K562 (cell line): ENCODE data around the gene HNRNPA2B1. TPM values are rescaled to one million over a fixed set of nuclear protein-coding genes. Genes with fewer than 3 reads are reported as not detected.

ENCODE experiments used
- CUX1 ChIP-seq: fragments of 200-800 bp; sonication (Bioruptor generic); IDR thresholded peaks from 2 replicates; pipeline ENCODE4 v1.6.1; 2016; ENCODE audit warnings: missing genetic modification characterization, missing compliant biosample characterization
- HMG20A ChIP-seq: fragments of 450-650 bp; formaldehyde crosslinking; conservative IDR thresholded peaks from 2 replicates; pipeline ENCODE4 v1.4.0; 2020; ENCODE audit warnings: mild to moderate bottlenecking, mixed read lengths
- HOMEZ ChIP-seq: fragments of 250-450 bp; sonication (Bioruptor Pico); IDR thresholded peaks from 2 replicates; pipeline ENCODE4 v1.4.0; 2020; ENCODE audit warnings: mild to moderate bottlenecking, moderate library complexity
- IRF2 ChIP-seq: sonication (generic); formaldehyde crosslinking; IDR thresholded peaks from 2 replicates; pipeline ENCODE4 v1.8.1; 2022; ENCODE audit warnings: mild to moderate bottlenecking, missing genetic modification reagents
- MTA1 ChIP-seq: fragments of 450-650 bp; IDR thresholded peaks from 2 replicates; pipeline ENCODE4 v1.6.1; 2017; ENCODE audit warnings: borderline replicate concordance
- NFIX ChIP-seq: fragments of 250-450 bp; sonication (Bioruptor Pico); IDR thresholded peaks from 2 replicates; pipeline ENCODE4 v1.4.0; 2020; ENCODE audit warnings: low read depth, mild to moderate bottlenecking, moderate library complexity
- NR2C1 ChIP-seq, 2 experiments: fragments of 450-650 bp; IDR thresholded peaks; 2 replicates each; pipeline ENCODE4 v1.6.1; 2017; ENCODE audit warnings: mild to moderate bottlenecking in 2 of 2, antibody characterized with exemption in 1 of 2, inconsistent platforms in 1 of 2, missing compliant biosample characterization in 1 of 2, missing genetic modification characterization in 1 of 2
- PRMT5 ChIP-seq: sonication (generic); formaldehyde crosslinking; IDR thresholded peaks from 2 replicates; pipeline ENCODE4 v1.5.0; 2020; ENCODE audit warnings: missing genetic modification reagents
- PTTG1 ChIP-seq: fragments of 450-650 bp; IDR thresholded peaks from 2 replicates; pipeline ENCODE4 v1.6.1; 2016; ENCODE audit warnings: low read depth, mild to moderate bottlenecking, missing genetic modification characterization, missing compliant biosample characterization
- RBFOX2 ChIP-seq: fragments of 200-400 bp; formaldehyde crosslinking; IDR thresholded peaks from 2 replicates; pipeline ENCODE4 v1.6.1; 2017; ENCODE audit warnings: low read depth, mild to moderate bottlenecking, low read length, moderate library complexity
- TOE1 ChIP-seq, 2 experiments: fragments of 450-650 bp in 1 of 2; sonication (generic) in 1 of 2; formaldehyde crosslinking in 1 of 2; IDR thresholded peaks; 2 replicates each; pipeline versions ENCODE4 v1.7.1 to v1.8.0; 2016 to 2022; ENCODE audit warnings: borderline replicate concordance in 2 of 2, mild to moderate bottlenecking in 2 of 2, antibody characterized with exemption in 1 of 2, inconsistent platforms in 1 of 2, low read depth in 1 of 2, missing genetic modification reagents in 1 of 2, moderate library complexity in 1 of 2
- ZBTB1 ChIP-seq: sonication (generic); formaldehyde crosslinking; IDR thresholded peaks from 2 replicates; pipeline ENCODE4 v1.8.1; 2023; ENCODE audit warnings: missing genetic modification reagents, low read depth, mild to moderate bottlenecking, borderline replicate concordance
- ZBTB5 ChIP-seq: fragments of 450-650 bp; IDR thresholded peaks from 2 replicates; pipeline ENCODE4 v1.6.1; 2017; ENCODE audit warnings: antibody characterized with exemption
- ZNF134 ChIP-seq: fragments of 250-450 bp; sonication (Bioruptor Pico); conservative IDR thresholded peaks from 2 replicates; pipeline ENCODE4 v1.4.0; 2020
- ZNF165 ChIP-seq: fragments of 250-450 bp; sonication (Bioruptor Pico); IDR thresholded peaks from 2 replicates; pipeline ENCODE4 v1.4.0; 2020; ENCODE audit warnings: borderline replicate concordance
- ZNF280A ChIP-seq: fragments of 450-650 bp; IDR thresholded peaks from 2 replicates; pipeline ENCODE4 v1.6.1; 2018; ENCODE audit warnings: mild to moderate bottlenecking, low read depth; ENCODE audit not compliant: partially characterized antibody
- polyA plus RNA-seq, 8 experiments: library from polyadenylated mRNA; depleted of rRNA in 4 of 8; stranded (reverse) in 5 of 8; unstranded in 3 of 8; fragments of >200 nt; fragmentation: Nextera tagmentation in 2 of 8; fragmentation: Illumina TruSeq in 1 of 8; extraction: Ambion mirVana in 2 of 8; extraction: Trizol in 1 of 8; gene quantifications; 2 replicates each; pipeline versions ENCODE4 v1.2.1 to v1.2.3, GENCODE V29; 2011 to 2014; ENCODE audit warnings: inconsistent platforms in 1 of 8, missing spikeins in 1 of 8
- total RNA-seq, 7 experiments: library from RNA; depleted of rRNA in 6 of 7; stranded (reverse); fragments of >200 nt in 6 of 7; fragmentation: Illumina TruSeq in 2 of 7; extraction: Trizol in 2 of 7; gene quantifications; 2 replicates each; pipeline versions ENCODE4 v1.2.1 to v1.2.3, GENCODE V29; 2011 to 2021; ENCODE audit warnings: low replicate concordance in 1 of 7

The HNRNPA2B1 gene
- total and polyA plus RNA-seq, 9 of the 15 experiments (the other 6 are each of a cell fraction or from before 2014, with no cell fraction given): 630 to 1,989 (median 865) TPM

- no peak for TF ChIP-seq CUX1 (CRISPR knock-in tag)
- TF ChIP-seq ZBTB1 (CRISPR knock-in tag): no peak
- TF ChIP-seq ZNF134 (CRISPR knock-in tag): 0 out of 2 replicates have a peak, but pooled peaks have one; percentile 1
- TF ChIP-seq PRMT5 (CRISPR knock-in tag): no peak
- no peak for TF ChIP-seq TOE1 (IDR thresholded peaks at IDR 0.05; ENCODE audit: borderline replicate concordance)
- TF ChIP-seq TOE1 (CRISPR knock-in tag; IDR thresholded peaks at IDR 0.05; ENCODE audit: borderline replicate concordance, low read depth): no peak
- TF ChIP-seq MTA1: no peak
- TF ChIP-seq ZBTB5: no peak
- TF ChIP-seq RBFOX2: peak; percentile 47; the same call in 1 of the 2 replicates
- no peak for TF ChIP-seq HMG20A (CRISPR knock-in tag)
- TF ChIP-seq IRF2 (CRISPR knock-in tag): no peak
- no peak for TF ChIP-seq ZNF165 (CRISPR knock-in tag)
- TF ChIP-seq ZNF280A: no peak
- no peak for TF ChIP-seq HOMEZ
- TF ChIP-seq PTTG1: no peak
- TF ChIP-seq NFIX (CRISPR knock-in tag): no peak
- no peak for TF ChIP-seq NR2C1 (IDR thresholded peaks at IDR 0.05)
- no peak for TF ChIP-seq NR2C1 (tag; IDR thresholded peaks at IDR 0.05)
These were observed 12.2 kb downstream of the HNRNPA2B1 start (continued) for GRCh38 chr7:26188206-26188956.
